D721Med (cell line): ENCODE results near the gene ITGA7.

ENCODE experiments used
- DNase-seq: peaks from one replicate; pipeline ENCODE4 v3.0.0; 2011; ENCODE audit warnings: low spot score; ENCODE audit not compliant: insufficient read length
- FAIRE-seq: peaks from 2 replicates; lab custom pipeline; 2011; peaks lifted over from hg19 to GRCh38; lab: Jason Lieb, UNC
- TF ChIP-seq, protein P1 (sequence below): IDR thresholded peaks from 2 replicates; pipeline ENCODE4 v1.5.1; 2012; ENCODE audit warnings: mild to moderate bottlenecking, control low read depth; ENCODE audit not compliant: insufficient read depth; ENCODE audit errors: missing control alignments

Gene ITGA7

DNA sequence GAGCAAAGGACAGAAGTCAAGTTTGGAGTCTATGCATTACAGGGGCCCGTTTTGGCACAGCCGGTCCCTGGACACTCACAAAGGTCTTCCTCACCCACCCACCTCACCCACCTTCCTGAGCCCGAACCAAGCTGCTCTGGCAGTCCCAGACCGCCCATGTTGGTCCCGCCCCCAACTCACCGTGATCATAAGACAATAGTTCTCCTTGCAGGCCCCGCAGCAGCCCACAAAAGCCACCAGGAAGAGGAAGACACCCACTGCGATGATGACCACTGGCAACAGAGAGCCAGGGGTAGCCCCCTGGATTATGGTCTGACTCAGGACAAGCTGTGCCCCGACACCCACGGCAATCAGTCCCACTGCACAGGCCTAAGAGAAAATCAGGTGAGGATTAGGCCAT lies 19.3 kb upstream of the ITGA7 start:
- TF ChIP-seq, protein P1, sequence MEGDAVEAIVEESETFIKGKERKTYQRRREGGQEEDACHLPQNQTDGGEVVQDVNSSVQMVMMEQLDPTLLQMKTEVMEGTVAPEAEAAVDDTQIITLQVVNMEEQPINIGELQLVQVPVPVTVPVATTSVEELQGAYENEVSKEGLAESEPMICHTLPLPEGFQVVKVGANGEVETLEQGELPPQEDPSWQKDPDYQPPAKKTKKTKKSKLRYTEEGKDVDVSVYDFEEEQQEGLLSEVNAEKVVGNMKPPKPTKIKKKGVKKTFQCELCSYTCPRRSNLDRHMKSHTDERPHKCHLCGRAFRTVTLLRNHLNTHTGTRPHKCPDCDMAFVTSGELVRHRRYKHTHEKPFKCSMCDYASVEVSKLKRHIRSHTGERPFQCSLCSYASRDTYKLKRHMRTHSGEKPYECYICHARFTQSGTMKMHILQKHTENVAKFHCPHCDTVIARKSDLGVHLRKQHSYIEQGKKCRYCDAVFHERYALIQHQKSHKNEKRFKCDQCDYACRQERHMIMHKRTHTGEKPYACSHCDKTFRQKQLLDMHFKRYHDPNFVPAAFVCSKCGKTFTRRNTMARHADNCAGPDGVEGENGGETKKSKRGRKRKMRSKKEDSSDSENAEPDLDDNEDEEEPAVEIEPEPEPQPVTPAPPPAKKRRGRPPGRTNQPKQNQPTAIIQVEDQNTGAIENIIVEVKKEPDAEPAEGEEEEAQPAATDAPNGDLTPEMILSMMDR: no peak
- no peak for FAIRE-seq
- DNase-seq: no peak

DNA sequence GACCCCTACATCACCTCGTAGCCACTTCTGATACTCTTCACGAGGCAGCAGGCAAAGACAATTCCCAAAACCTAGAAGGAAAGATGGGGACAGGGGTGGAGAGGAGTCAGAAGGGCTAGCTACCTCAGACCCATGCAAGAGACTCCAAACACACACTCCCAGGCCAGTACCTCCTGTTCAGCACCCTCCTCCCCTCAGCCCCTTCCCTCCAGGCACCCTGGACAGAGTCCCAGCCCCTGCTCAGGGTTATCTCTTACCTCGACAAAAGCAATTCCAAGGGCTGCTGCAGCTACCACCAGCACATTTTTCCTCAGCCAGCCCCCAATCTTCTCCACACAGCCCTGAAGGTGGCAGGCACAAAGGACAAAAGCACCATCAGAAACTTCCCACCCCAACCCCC lies 17.9 kb upstream of the ITGA7 start:
- DNase-seq (no peak), FAIRE-seq (no peak)
- TF ChIP-seq, protein P1: no peak

DNA sequence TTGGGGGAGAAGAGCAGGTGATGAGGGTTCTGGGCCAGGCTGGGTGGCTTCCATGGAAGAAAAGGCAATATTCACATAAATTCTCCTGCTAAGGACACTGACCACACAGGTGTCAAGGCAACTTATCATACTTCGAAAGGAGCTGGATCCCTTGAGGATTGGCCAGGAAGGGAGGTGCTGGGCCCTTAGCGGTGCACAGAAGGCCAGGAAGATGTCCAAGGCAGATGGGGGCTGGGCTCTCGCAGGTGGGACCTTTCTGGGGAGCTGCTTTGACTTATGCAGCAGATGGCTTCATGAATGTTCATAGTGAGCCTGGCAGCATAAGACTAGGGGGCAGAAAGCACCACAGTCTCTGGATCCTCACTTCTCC lies 17.2 kb upstream of the ITGA7 start:
- TF ChIP-seq, protein P1: no peak
- DNase-seq (no peak), FAIRE-seq (no peak)

DNA sequence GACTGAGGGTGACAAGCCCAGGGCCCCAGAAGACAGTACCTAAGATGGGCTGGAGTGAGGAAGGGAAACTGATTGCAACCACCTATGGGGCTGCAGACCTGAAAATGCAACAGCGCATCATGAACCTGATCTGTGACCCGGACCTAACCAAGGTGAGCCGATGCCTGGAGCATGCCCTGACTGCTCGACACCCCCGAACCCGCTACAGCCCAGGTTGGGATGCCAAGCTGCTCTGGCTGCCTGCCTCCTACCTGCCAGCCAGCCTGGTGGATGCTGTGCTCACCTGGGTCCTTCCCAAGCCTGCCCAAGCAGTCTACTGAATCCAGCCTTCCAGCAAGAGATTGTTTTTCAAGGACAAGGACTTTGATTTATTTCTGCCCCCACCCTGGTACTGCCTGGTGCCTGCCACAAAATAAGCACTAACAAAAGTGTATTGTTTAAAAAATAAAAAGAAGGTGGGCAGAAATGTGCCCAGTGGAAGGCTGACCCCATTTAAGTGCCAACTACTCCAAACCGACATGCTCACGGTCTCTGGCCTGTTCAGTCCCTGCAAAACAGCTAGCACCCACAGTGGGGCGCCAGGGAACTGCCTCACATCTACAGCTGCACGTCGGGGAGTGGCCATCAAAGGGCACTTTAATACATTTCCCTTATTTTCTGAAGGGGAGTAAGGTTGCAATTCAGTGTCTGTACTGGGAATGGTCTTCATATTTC lies 16.7 kb upstream of the ITGA7 start:
- TF ChIP-seq, protein P1: peak; percentile 68
- FAIRE-seq: no peak
- no peak for DNase-seq

DNA sequence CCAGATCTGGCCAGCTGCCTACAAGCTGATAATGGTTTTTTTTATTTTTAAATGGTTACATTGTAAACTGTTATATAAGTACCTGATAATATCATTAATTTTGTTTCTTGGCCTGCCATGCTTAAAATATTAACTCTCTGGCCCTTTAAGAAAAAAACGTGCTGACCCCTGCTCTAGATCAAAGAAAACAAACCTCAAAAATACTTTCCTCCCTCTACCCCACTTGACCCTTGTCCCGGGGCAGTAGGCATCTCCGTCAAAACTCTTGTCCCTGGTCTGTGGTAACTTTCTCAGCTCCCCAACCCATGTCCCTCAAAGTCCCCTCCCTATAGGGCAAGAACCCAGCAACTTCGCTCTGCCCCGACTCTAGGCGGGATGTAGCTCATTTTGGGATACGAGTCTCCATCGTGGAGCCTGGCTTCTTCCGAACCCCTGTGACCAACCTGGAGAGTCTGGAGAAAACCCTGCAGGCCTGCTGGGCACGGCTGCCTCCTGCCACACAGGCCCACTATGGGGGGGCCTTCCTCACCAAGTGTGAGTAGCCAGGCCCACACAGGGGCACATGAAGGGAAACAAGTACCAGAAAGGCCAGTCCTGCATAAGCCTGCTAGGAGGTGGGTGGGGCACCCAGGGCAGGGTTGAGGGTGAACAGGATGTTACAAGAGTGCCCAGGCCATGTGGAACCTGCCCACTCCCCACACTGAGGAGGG lies 16.0 kb upstream of the ITGA7 start:
- DNase-seq: no peak
- TF ChIP-seq, protein P1: no peak
- no peak for FAIRE-seq

DNA sequence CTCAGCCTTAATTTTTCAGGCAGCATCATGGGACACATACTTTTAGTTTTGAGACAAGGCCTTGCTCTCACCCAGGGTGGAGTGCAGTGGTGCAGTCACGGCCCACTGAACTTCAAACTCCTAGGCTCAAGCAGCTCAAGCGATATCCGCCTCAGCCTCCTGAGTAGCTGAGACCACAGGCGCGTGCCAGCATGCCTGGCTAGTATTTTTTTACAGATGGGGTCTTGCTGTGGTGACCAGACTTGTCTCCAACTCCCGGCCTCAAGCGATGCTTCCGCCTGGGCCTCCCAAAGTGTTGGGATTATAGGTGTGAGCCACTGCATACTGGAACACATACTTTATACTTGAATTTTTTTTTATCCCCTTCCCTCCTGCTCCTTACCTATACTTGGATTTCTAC lies 15.2 kb upstream of the ITGA7 start:
- no peak for FAIRE-seq
- no peak for DNase-seq
- TF ChIP-seq, protein P1: no peak
